ENCODE data around the gene C14orf93. TPM values are rescaled to one million over a fixed set of nuclear protein-coding genes. Genes with fewer than 3 reads are reported as not detected.
"Not testable (repeated sequence)": the region's sequence is repeated elsewhere in the genome, so short reads cannot be mapped to it uniquely, and the experiment has no call there.

Gene C14orf93
- total and polyA plus RNA-seq, 9 donors: 8.8 to 15.9 (median 10.9) TPM

DNA sequence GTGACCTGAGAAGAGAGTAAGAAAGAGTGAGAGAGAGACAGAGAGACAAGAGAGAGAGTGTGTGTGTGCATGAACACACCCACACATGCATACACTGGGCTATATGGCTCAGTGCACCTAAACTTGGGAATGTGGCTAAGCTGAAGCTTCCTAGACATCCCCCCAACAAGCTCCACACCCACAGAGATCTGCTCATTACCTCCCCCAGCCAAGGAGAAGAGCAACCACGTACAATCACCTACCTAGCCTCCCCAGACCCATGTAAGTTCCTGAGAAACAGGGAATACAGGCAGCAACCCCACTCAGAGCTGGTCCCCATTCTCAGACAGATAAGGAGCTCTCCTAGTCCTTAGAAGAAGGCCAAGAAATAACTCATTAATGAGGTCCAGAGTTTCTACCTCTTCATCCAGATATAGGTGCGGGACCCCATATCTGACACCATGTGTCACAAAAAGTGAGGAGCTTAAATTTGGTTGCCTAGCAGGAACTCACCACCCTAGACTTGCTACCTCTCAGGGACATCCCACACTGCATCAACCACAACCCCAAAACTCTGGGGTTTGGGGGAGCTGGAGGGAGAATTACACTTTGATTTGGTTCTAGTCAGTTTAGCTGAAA is 37.5 kb downstream of the C14orf93 start:
- no peak for DNase-seq
- H3K9me3 ChIP-seq (replicated peaks; ENCODE audit: control insufficient read depth, low read depth, low read length): no peaks in the 10 kb centered on the region
- WGBS (ENCODE audit: insufficient coverage): no CpG with 5 or more reads among the region's 2 CpGs
- no peak overlapping the region for H3K4me3 ChIP-seq (ENCODE audit: low read length)
- H3K36me3 ChIP-seq (ENCODE audit: control insufficient read depth, insufficient read depth, low read length): peaks cover 56% of the 10 kb centered on the region
- H3K27me3 ChIP-seq (ENCODE audit: control insufficient read depth, insufficient read depth, low read length): no peaks in the 10 kb centered on the region
- H3K4me1 ChIP-seq (ENCODE audit: control insufficient read depth, insufficient read depth, low read length): peaks cover 20% of the 10 kb centered on the region
- H3K27ac ChIP-seq (ENCODE audit: low read length): no peak overlapping the region

DNA sequence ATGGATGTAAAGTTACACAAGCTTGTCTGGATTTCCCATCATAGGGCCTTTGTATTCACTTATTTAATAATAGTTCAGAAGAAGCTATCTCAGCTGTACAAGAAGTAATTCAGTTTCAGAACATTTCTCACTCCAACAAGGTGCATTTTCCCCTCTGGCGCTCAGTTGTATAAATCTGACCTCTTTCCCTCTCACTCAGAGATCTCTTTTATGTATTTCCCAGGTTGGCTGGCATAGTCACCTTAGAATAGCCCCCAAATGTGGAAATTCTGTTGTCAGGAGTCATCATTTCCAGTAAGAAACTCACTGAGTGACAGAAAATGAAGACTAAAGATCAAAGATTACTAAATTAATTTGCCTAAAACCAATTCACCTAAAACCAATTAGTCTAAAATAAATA is 38.8 kb downstream of the C14orf93 start:
- DNase-seq: no peak
- Histone ChIP-seq H3K9me3 (replicated peaks; ENCODE audit: control insufficient read depth, low read depth, low read length) (no peaks in the 10 kb centered on the region), H3K4me1 (ENCODE audit: control insufficient read depth, insufficient read depth, low read length) (peaks cover 7% of the 10 kb centered on the region), H3K27me3 (ENCODE audit: control insufficient read depth, insufficient read depth, low read length) (no peaks in the 10 kb centered on the region), H3K4me3 (ENCODE audit: low read length) (no peak overlapping the region), H3K36me3 (ENCODE audit: control insufficient read depth, insufficient read depth, low read length) (peaks cover 44% of the 10 kb centered on the region), H3K27ac (ENCODE audit: low read length) (no peak overlapping the region)
- WGBS (ENCODE audit: insufficient coverage): no CpG with 5 or more reads among the region's 1 CpG

DNA sequence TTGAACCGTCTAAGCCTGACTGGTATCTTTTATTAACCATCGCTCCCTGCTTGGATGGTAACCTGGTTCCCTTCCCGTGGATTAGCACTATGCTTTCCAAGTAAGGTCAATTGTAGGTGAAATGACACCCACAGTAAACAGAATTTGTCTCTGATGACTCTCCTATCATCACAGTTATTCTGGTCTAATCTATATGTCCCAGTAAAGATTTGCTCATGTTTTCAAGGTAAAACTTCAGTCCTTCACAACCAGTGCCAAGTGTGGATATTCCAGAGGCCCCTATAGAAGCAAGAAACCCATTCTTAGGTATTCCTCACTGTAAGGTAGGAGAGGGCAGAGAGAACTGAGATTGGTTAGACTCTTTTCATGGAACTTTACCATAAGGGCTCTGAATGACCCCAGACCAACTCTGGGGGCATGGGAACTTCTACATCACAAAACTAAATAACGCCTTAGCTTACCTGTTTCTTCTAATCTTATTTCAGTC is 43.1 kb downstream of the C14orf93 start:
- no peaks in the 10 kb centered on the region for H3K9me3 ChIP-seq (replicated peaks; ENCODE audit: control insufficient read depth, low read depth, low read length)
- H3K4me3 ChIP-seq (ENCODE audit: low read length): no peak overlapping the region
- WGBS (ENCODE audit: insufficient coverage): 80% methylated on average over 1 of the region's 4 CpGs
- peaks cover 9% of the 10 kb centered on the region for H3K36me3 ChIP-seq (ENCODE audit: control insufficient read depth, insufficient read depth, low read length)
- no peaks in the 10 kb centered on the region for H3K4me1 ChIP-seq (ENCODE audit: control insufficient read depth, insufficient read depth, low read length)
- no peak overlapping the region for H3K27ac ChIP-seq (ENCODE audit: low read length)
- no peak for DNase-seq
- H3K27me3 ChIP-seq (ENCODE audit: control insufficient read depth, insufficient read depth, low read length): no peaks in the 10 kb centered on the region

DNA sequence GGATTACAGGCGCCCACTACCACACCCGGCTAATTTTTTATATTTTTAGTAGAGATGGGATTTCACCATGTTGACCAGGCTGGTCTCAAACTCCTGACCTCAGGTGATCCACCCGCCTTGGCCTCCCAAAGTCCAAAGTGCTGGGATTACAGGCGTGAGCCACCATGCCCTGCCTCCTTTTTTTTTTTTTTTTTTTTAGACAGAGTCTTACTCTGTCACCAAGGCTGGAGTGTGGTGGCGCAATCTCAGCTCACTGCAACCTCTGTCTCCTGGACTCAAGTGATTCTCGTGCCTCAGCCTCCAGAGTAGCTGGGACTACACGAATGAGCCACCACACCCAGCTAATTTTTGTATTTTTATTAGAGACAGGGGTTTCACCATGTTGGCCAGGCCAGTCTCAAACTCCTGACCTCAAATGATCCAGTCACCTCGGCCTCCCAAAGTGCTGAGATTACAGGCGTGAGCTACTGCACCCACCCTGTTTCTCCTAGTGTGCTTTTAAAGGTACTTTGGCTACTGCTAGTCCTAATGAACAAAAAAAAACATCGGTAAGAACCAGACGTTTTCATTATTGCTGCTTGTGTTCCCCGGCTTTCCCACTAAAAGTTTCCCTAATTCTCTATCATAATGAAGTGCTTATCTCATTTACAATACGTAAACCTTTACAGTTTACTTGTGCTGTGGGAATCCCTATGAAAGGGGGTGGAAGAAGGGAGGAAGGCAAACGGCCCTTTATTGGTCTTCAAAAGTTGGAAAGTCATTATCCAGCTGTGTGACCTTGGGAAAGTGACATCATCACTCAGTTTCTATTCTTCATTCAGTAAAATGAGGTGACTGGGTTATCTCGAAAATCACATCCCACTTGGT is 43.8 kb downstream of the C14orf93 start:
- H3K4me1 ChIP-seq (ENCODE audit: control insufficient read depth, insufficient read depth, low read length); H3K36me3 ChIP-seq (ENCODE audit: control insufficient read depth, insufficient read depth, low read length); DNase-seq; H3K4me3 ChIP-seq (ENCODE audit: low read length); H3K27me3 ChIP-seq (ENCODE audit: control insufficient read depth, insufficient read depth, low read length); H3K27ac ChIP-seq (ENCODE audit: low read length); H3K9me3 ChIP-seq (replicated peaks; ENCODE audit: control insufficient read depth, low read depth, low read length): not testable (repeated sequence)
- 52% methylated on average over 3 of the region's 15 CpGs for WGBS (ENCODE audit: insufficient coverage)

DNA sequence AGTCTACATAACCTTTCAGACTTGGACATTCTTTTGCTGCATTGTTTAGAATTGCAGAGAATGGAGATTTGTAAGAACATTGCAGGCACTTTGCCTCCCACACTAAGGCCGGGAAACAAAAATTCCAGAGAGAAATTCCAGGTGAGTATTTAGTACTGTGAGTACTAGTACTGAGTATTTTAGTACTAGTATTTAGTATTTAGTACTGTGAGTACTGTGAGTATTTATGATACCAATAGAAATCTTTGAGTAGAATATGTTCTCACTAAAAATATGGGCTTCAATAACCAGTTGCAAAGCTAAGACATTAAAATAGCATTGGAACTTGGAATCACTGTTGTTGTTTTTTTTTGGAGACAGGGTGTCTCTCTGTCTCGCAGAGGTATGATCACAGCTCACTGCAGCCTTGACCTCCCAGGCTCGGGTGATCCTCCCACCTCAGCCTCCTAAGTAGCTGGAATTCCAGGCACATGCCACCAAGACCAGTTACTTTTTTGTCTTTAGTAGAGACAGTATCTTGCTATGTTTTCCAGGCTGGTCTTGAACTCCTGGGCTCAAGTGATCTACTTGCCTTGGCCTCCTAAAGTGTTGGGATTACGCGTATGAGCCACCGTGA is 47.8 kb downstream of the C14orf93 start:
- WGBS (ENCODE audit: insufficient coverage): no CpG with 5 or more reads among the region's 6 CpGs
- H3K36me3 ChIP-seq (ENCODE audit: control insufficient read depth, insufficient read depth, low read length): no peaks in the 10 kb centered on the region
- no peaks in the 10 kb centered on the region for H3K27me3 ChIP-seq (ENCODE audit: control insufficient read depth, insufficient read depth, low read length)
- no peak for DNase-seq
- peaks cover 3% of the 10 kb centered on the region for H3K4me1 ChIP-seq (ENCODE audit: control insufficient read depth, insufficient read depth, low read length)
- H3K4me3 ChIP-seq (ENCODE audit: low read length): no peak overlapping the region
- no peaks in the 10 kb centered on the region for H3K9me3 ChIP-seq (replicated peaks; ENCODE audit: control insufficient read depth, low read depth, low read length)
- no peak overlapping the region for H3K27ac ChIP-seq (ENCODE audit: low read length)

DNA sequence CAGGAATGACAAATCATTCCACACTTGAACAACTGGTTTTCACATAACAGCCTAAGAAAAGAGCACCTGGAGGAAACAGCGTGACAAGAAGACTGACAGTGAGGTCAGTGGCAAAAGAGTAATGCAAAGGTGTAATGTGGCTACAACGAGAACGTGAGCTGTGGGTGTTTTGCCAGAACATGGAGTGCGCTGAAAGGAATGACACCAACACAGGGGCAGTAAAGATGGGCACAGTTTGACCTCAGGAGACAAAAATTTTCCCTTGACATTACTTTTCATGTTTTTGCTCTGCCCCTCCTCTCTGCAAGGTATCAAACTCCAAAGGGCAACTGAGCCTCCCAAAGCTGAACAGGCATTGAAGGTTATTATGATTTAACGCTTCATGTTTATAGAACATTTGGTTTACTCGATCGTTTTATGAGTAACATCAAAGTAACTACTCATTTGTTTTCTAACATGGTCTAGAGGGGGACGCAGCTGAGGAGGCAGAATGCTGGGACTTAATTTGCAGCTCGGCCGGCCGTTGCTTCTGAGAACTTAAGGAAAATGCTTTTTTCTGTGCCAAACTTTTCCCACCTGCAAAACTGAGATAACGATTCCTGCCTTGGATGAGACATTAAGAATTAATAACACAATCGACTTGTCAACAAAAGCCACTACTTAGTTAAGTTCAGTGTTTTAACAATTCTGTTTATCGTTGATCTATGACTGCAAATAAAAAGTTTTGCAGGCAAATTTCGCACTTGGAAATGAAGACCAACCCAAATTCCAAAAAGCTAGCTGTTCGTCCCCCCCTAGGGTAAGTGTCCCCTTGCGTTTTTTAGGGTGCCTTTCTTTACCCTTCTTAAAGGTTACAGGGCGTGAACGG is 54.0 kb downstream of the C14orf93 start:
- peaks cover 9% of the 10 kb centered on the region for H3K4me1 ChIP-seq (ENCODE audit: control insufficient read depth, insufficient read depth, low read length)
- 8% methylated on average over 9 of the region's 19 CpGs for WGBS (ENCODE audit: insufficient coverage)
- DNase-seq: no peak

DNA sequence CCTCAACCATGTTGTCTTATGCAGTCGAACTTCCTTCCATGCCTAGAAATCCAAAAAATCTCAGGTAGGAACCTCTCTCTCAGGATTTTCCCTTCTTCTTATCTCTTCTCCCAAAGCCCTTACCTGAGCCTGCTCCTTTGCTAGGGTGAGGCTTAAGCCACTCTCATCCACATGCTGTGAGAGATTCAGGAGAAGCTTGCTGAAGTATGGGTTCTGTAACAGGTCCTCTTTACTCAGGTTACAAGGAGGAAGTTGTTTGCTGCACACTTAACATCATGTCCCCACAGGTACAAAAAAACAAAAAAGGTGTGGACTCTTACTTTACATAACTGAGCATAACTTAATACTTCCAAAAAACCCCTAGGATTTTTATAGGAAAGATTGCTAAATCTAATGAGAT is 57.5 kb downstream of the C14orf93 start:
- Histone ChIP-seq H3K9me3 (replicated peaks; ENCODE audit: control insufficient read depth, low read depth, low read length) (no peaks in the 10 kb centered on the region), H3K27ac (ENCODE audit: low read length) (no peak overlapping the region), H3K36me3 (ENCODE audit: control insufficient read depth, insufficient read depth, low read length) (peaks cover 40% of the 10 kb centered on the region), H3K27me3 (ENCODE audit: control insufficient read depth, insufficient read depth, low read length) (no peaks in the 10 kb centered on the region), H3K4me1 (ENCODE audit: control insufficient read depth, insufficient read depth, low read length) (peaks cover 5% of the 10 kb centered on the region), H3K4me3 (ENCODE audit: low read length) (no peak overlapping the region)
- DNase-seq: no peak
- WGBS (ENCODE audit: insufficient coverage): 100% methylated on average over 1 of the region's 1 CpG

More for the DNA sequence above, 54.0 kb downstream of the C14orf93 start:
- Histone ChIP-seq H3K9me3 (replicated peaks; ENCODE audit: control insufficient read depth, low read depth, low read length) (no peaks in the 10 kb centered on the region), H3K4me3 (ENCODE audit: low read length) (peak overlapping the region; percentile 91), H3K27me3 (ENCODE audit: control insufficient read depth, insufficient read depth, low read length) (no peaks in the 10 kb centered on the region), H3K36me3 (ENCODE audit: control insufficient read depth, insufficient read depth, low read length) (peaks cover 17% of the 10 kb centered on the region), H3K27ac (ENCODE audit: low read length) (peak overlapping the region; percentile 98)

DNA sequence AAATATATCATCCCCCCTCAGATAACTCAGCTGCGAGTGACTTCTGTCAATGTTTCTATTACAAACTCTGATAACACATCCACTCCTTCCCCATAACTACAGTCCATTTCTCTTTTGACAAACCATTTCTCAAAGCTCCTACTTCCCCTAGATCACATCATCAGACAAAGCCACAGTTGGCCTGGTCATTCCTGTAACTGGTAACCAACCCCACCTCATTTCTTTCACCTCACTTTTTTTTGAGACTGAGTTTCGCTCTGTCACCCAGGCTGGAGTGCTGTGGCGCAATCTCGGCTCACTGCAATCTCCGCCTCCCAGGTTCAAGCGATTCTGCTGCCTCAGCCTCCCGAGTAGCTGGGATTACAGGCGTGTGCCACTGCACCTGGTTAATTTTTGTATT is 58.1 kb downstream of the C14orf93 start:
- not testable (repeated sequence) for H3K27me3 ChIP-seq (ENCODE audit: control insufficient read depth, insufficient read depth, low read length); H3K27ac ChIP-seq (ENCODE audit: low read length); H3K4me3 ChIP-seq (ENCODE audit: low read length); DNase-seq; H3K4me1 ChIP-seq (ENCODE audit: control insufficient read depth, insufficient read depth, low read length); H3K9me3 ChIP-seq (replicated peaks; ENCODE audit: control insufficient read depth, low read depth, low read length)
- 89% methylated on average over 8 of the region's 8 CpGs for WGBS (ENCODE audit: insufficient coverage)
- peaks cover 46% of the 10 kb centered on the region for H3K36me3 ChIP-seq (ENCODE audit: control insufficient read depth, insufficient read depth, low read length)

DNA sequence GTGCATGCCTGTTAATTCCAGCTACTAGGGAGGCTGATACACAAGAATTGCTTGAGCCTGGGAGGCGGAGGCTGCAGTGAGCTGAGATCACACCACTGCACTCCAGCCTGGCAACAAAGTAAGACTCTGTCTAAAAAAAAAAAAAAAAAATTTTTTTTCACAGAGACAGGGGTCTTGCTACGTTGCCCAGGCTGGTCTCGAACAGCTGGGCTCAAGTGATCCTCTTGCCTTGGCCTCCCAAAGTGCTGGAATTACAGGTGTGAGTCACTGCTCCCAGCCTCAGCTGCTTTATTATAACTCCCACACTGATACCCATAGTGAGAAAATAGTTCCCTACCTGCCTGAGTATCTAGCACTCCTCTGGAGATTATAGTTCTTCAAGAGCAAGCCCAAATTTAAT is 64.3 kb downstream of the C14orf93 start:
- no peak overlapping the region for H3K4me3 ChIP-seq (ENCODE audit: low read length)
- H3K36me3 ChIP-seq (ENCODE audit: control insufficient read depth, insufficient read depth, low read length): peaks cover 62% of the 10 kb centered on the region
- 100% methylated on average over 2 of the region's 3 CpGs for WGBS (ENCODE audit: insufficient coverage)
- H3K4me1 ChIP-seq (ENCODE audit: control insufficient read depth, insufficient read depth, low read length): no peaks in the 10 kb centered on the region
- DNase-seq: no peak
- no peaks in the 10 kb centered on the region for H3K9me3 ChIP-seq (replicated peaks; ENCODE audit: control insufficient read depth, low read depth, low read length)
- no peak overlapping the region for H3K27ac ChIP-seq (ENCODE audit: low read length)
- no peaks in the 10 kb centered on the region for H3K27me3 ChIP-seq (ENCODE audit: control insufficient read depth, insufficient read depth, low read length)

All from muscle of leg (tissue), 11 donors.